Measurements from ENCODE around the gene ECEL1. TPM values are rescaled to one million over a fixed set of nuclear protein-coding genes. Genes with fewer than 3 reads are reported as not detected.

ECEL1 gene
- total and polyA plus RNA-seq, 9 of the 15 experiments (the other 6 are each of a cell fraction or from before 2014, with no cell fraction given), result 0.09 TPM; not detected in 8

DNA sequence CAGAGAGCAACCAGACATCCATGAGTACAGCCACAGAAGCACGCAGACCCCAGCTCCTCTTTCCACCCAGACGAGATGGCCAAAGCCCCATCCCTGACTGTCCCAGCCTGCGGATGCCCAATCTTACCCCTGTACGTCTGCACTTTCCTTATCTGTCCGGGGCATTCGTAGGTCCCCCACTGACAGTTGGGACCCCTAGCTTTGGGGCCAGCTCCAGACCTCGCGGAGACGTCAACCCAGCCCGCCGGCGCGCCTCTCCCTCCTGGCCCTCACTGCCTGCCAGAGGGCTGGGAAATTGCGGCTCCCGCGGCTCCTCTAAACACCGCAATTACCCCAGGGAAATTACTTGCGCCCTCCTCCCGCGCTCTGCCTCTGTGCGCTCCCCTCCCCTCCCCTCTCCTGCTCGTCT is 2.3 kb downstream of the ECEL1 start:
- no peaks in the 10 kb centered on the region for H3K36me3 ChIP-seq (ENCODE audit: control insufficient read depth, insufficient read depth, low read length)

More for the DNA sequence above, 2.3 kb downstream of the ECEL1 start:
- Histone ChIP-seq H3K9me3 (replicated peaks; ENCODE audit: control insufficient read depth, insufficient read depth, low read depth, low read length) (no peaks in the 10 kb centered on the region), H3K4me3 (no peak overlapping the region), H2AFZ (ENCODE audit: low read depth, low read length) (no peak overlapping the region), H3K4me1 (replicated peaks in 1 of 2; ENCODE audit: control insufficient read depth in 2 of 2, insufficient read depth in 2 of 2, low read length in 2 of 2) (peaks cover 0 to 3% of the 10 kb centered on the region in 2 experiments; a peak in 1 of 5 replicates), H3K27ac (ENCODE audit: extremely low read depth, low read depth, low read length) (no peak overlapping the region), H3K9me1 (ENCODE audit: control insufficient read depth, insufficient read depth, low read length) (no peaks in the 10 kb centered on the region), H3K27me3 (ENCODE audit: control insufficient read depth in 2 of 2, insufficient read depth in 2 of 2, low read length in 2 of 2) (peaks cover 0 to 19% of the 10 kb centered on the region in 2 experiments; a peak in 3 of 5 replicates), H4K20me1 (replicated peaks; ENCODE audit: control insufficient read depth, insufficient read depth, low read length) (no peaks in the 10 kb centered on the region), H3K79me2 (ENCODE audit: control insufficient read depth, insufficient read depth, low read length) (no peaks in the 10 kb centered on the region), H3K4me2 (ENCODE audit: insufficient read depth, low read length) (no peak overlapping the region), H3K9ac (ENCODE audit: insufficient read depth in 1 of 2, low read depth in 2 of 2, low read length in 2 of 2) (no peak overlapping the region)
- POLR2A ChIA-PET, result no interaction called here
- intact Hi-C loops (cut with micrococcal nuclease) (no loop called here), in situ Hi-C loops (cut with MboI) (no loop called here)
- FAIRE-seq, result no peak
- BruUV-seq (replicated peaks), result no TSS peak
- 10% methylated on average over 4 of the region's 22 CpGs for WGBS (ENCODE audit: insufficient coverage, low coverage, missing lambda C conversion rate)
- TF ChIP-seq ZNF551 (CRISPR knock-in tag; IDR thresholded peaks at IDR 0.05) (no peak), ARNT (IDR thresholded peaks at IDR 0.05) (no peak), RBBP5 (IDR thresholded peaks at IDR 0.05; ENCODE audit: borderline replicate concordance, insufficient read depth, low read length, poor library complexity, severe bottlenecking) (no peak), MTA2 (IDR thresholded peaks at IDR 0.05; ENCODE audit: low read depth) (no peak), STAT5A (IDR thresholded peaks at IDR 0.05; ENCODE audit: borderline replicate concordance, low read length) (no peak), NCOA2 (IDR thresholded peaks at IDR 0.05; ENCODE audit: partially characterized antibody in 2 of 2) (no peak), ZFPM2 (CRISPR knock-in tag; IDR thresholded peaks at IDR 0.05) (no peak), XRCC4 (IDR thresholded peaks at IDR 0.05; ENCODE audit: extremely low read depth, insufficient read depth, insufficient read length) (no peak), ZSCAN29 (IDR thresholded peaks at IDR 0.05) (no peak), ETV5 (CRISPR knock-in tag; IDR thresholded peaks at IDR 0.05; ENCODE audit: low read depth) (no peak), ZC3H8 (IDR thresholded peaks at IDR 0.05) (no peak), ZBTB33 (CRISPR knock-in tag; IDR thresholded peaks at IDR 0.05) (no peak)
- TF ChIP-seq, protein P1, sequence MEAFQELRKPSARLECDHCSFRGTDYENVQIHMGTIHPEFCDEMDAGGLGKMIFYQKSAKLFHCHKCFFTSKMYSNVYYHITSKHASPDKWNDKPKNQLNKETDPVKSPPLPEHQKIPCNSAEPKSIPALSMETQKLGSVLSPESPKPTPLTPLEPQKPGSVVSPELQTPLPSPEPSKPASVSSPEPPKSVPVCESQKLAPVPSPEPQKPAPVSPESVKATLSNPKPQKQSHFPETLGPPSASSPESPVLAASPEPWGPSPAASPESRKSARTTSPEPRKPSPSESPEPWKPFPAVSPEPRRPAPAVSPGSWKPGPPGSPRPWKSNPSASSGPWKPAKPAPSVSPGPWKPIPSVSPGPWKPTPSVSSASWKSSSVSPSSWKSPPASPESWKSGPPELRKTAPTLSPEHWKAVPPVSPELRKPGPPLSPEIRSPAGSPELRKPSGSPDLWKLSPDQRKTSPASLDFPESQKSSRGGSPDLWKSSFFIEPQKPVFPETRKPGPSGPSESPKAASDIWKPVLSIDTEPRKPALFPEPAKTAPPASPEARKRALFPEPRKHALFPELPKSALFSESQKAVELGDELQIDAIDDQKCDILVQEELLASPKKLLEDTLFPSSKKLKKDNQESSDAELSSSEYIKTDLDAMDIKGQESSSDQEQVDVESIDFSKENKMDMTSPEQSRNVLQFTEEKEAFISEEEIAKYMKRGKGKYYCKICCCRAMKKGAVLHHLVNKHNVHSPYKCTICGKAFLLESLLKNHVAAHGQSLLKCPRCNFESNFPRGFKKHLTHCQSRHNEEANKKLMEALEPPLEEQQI (IDR thresholded peaks at IDR 0.05), result no peak
- TF ChIP-seq, protein P2, sequence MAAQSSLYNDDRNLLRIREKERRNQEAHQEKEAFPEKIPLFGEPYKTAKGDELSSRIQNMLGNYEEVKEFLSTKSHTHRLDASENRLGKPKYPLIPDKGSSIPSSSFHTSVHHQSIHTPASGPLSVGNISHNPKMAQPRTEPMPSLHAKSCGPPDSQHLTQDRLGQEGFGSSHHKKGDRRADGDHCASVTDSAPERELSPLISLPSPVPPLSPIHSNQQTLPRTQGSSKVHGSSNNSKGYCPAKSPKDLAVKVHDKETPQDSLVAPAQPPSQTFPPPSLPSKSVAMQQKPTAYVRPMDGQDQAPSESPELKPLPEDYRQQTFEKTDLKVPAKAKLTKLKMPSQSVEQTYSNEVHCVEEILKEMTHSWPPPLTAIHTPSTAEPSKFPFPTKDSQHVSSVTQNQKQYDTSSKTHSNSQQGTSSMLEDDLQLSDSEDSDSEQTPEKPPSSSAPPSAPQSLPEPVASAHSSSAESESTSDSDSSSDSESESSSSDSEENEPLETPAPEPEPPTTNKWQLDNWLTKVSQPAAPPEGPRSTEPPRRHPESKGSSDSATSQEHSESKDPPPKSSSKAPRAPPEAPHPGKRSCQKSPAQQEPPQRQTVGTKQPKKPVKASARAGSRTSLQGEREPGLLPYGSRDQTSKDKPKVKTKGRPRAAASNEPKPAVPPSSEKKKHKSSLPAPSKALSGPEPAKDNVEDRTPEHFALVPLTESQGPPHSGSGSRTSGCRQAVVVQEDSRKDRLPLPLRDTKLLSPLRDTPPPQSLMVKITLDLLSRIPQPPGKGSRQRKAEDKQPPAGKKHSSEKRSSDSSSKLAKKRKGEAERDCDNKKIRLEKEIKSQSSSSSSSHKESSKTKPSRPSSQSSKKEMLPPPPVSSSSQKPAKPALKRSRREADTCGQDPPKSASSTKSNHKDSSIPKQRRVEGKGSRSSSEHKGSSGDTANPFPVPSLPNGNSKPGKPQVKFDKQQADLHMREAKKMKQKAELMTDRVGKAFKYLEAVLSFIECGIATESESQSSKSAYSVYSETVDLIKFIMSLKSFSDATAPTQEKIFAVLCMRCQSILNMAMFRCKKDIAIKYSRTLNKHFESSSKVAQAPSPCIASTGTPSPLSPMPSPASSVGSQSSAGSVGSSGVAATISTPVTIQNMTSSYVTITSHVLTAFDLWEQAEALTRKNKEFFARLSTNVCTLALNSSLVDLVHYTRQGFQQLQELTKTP (IDR thresholded peaks at IDR 0.05; ENCODE audit: low read depth in 1 of 2, partially characterized antibody in 2 of 2), result no peak
- no peak for DNase-seq (ENCODE audit: extremely low read depth in 1 of 4, low spot score in 3 of 4)
- no peak for ATAC-seq
- CTCF ChIA-PET (ENCODE audit: low intra/inter-chr PET ratio), result no interaction called here
